Keratinocyte (primary cell): ENCODE data around the gene RNH1.

Experiments
- CTCF ChIP-seq, 3 experiments: IDR thresholded peaks in 1 of 3; conservative IDR thresholded peaks in 1 of 3; optimal IDR thresholded peaks in 1 of 3; 2 replicates in 2 of 3; 3 replicates in 1 of 3; pipeline versions ENCODE3 to v1.5.1; 2011; ENCODE audit warnings: low read length in 3 of 3, mild to moderate bottlenecking in 3 of 3, moderate library complexity in 2 of 3, control low read depth in 1 of 3, inconsistent platforms in 1 of 3; ENCODE audit not compliant: insufficient read depth in 2 of 3; ENCODE audit errors: extremely low read depth in 1 of 3
- EZH2 ChIP-seq: IDR thresholded peaks from one replicate; pipeline ENCODE4 v1.6.1; 2012; ENCODE audit warnings: inconsistent platforms, mild to moderate bottlenecking, low read length, moderate library complexity

- no peak for TF ChIP-seq CTCF (optimal IDR thresholded peaks at IDR 0.05 in 1 of 3, IDR thresholded peaks at IDR 0.05 in 1 of 3, conservative IDR thresholded peaks at IDR 0.05 in 1 of 3; ENCODE audit: extremely low read depth in 1 of 3, insufficient read depth in 2 of 3, low read length in 3 of 3)
- no peak for TF ChIP-seq EZH2
Observed at GRCh38 chr11:494761-495536, 12.1 kb downstream of the RNH1 start.
